ENCODE data around the gene SGCA.

- TF ChIP-seq CTCF (IDR thresholded peaks at IDR 0.05; ENCODE audit: low read depth, low read length, poor library complexity, severe bottlenecking), result no peak
- no peak for TF ChIP-seq EZH2phosphoT487 (IDR thresholded peaks at IDR 0.05; ENCODE audit: borderline replicate concordance, low read length)
Measured at GRCh38 chr17:50209133-50209471, 43.3 kb downstream of the SGCA start.
